BLaER1 treated with 17β-estradiol and CSF1 and Interleukin-3, amounts not matched to agents 10 nM and 100 nM (cell line): ENCODE measurements around the gene GTPBP4.
A peak's percentile ranks its signal among the peaks of the same experiment; 100 is the strongest.

ENCODE experiments used
- H3K27ac ChIP-seq, 11 experiments: shearing (Covaris generic); formaldehyde crosslinking; 2 replicates each; pipeline ENCODE4 v1.8.1; 2022
- H3K27me3 ChIP-seq, 11 experiments: shearing (Covaris generic); formaldehyde crosslinking; 2 replicates each; pipeline ENCODE4 v1.8.1; 2022
- H3K36me3 ChIP-seq, 11 experiments: shearing (Covaris generic); formaldehyde crosslinking; 2 replicates each; pipeline ENCODE4 v1.8.1; 2022
- H3K4me1 ChIP-seq, 10 experiments: shearing (Covaris generic); formaldehyde crosslinking; 2 replicates each; pipeline ENCODE4 v1.8.1; 2022
- H3K4me2 ChIP-seq, 11 experiments: shearing (Covaris generic); formaldehyde crosslinking; 2 replicates each; pipeline ENCODE4 v1.8.1; 2022
- H3K4me3 ChIP-seq, 10 experiments: shearing (Covaris generic); formaldehyde crosslinking; 2 replicates each; pipeline ENCODE4 v1.8.1; 2022
- H3K9ac ChIP-seq, 11 experiments: shearing (Covaris generic); formaldehyde crosslinking; 2 replicates each; pipeline ENCODE4 v1.8.1; 2022
- H3K9me3 ChIP-seq, 11 experiments: shearing (Covaris generic); formaldehyde crosslinking; replicated peaks in 1 of 11; 2 replicates each; pipeline ENCODE4 v1.8.1; 2022
- H4K20me1 ChIP-seq, 11 experiments: shearing (Covaris generic); formaldehyde crosslinking; 2 replicates each; pipeline ENCODE4 v1.8.1; 2022
- Cebpa-rat ChIP-seq, 11 experiments: shearing (Covaris generic); IDR thresholded peaks; 2 replicates each; pipeline ENCODE4 v1.8.1; 2022

GTPBP4 gene

DNA sequence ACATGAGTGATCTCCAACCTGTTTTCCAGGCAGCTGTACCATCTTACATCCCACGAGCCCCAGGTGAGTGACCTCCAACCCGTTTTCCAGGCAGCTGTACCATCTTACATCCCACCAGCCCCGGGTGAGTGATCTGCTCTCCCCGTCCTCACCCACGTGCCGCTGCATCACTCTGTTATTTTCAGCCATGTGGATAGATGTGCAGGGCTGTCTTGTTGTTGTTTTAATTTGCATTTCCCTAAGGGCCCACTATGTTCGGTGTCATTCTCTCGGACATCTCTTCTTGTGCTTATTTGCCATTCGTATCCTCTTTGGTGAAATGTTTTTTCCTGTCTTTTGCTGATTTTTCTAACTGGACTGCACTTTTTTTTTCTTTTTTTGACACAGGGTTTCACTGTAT lies 38.8 kb upstream of the GTPBP4 start:
- Histone ChIP-seq H3K27me3 (no peaks in the 10 kb centered on the region), H3K4me1 (peaks cover 4 to 17% (median 9%) of the 10 kb centered on the region in 10 experiments; a peak in 19 of 20 replicates), H3K9me3 (no peaks in the 10 kb centered on the region), H3K9ac (no peak overlapping the region), H4K20me1 (no peaks in the 10 kb centered on the region), H3K4me2 (peak overlapping the region in 1 of 11 experiments; percentile 21; a peak in 2 of 22 replicates), H3K4me3 (no peak overlapping the region), H3K36me3 (no peaks in the 10 kb centered on the region), H3K27ac (no peak overlapping the region)
- TF ChIP-seq Cebpa-rat (IDR thresholded peaks at IDR 0.05): no peak

DNA sequence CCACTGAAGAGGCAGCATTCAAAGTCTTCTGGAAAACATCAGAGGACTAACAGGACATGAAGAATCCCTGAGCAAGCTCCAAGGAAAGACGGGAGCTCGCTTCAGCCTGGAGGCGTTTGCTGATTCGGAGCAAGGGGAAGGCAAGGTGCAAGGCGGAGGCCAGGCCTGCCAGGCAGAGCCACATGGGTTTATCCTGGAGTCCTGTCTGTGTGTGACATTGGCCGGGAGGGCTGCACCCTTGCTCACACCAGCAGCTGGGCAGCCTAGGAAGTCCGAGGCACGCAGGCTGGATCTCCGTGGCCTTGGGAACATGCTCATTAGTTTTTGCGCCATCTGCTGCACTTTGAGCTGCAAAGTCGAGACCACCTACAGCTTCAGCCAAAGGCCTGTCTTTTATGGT lies 34.4 kb upstream of the GTPBP4 start:
- Histone ChIP-seq H3K4me3 (no peak overlapping the region), H3K27me3 (no peaks in the 10 kb centered on the region), H3K9ac (no peak overlapping the region), H4K20me1 (no peaks in the 10 kb centered on the region), H3K36me3 (no peaks in the 10 kb centered on the region), H3K4me2 (no peak overlapping the region), H3K9me3 (no peaks in the 10 kb centered on the region), H3K27ac (no peak overlapping the region), H3K4me1 (peaks cover 4 to 13% (median 8%) of the 10 kb centered on the region in 10 experiments; a peak in 16 of 20 replicates)
- no peak for TF ChIP-seq Cebpa-rat (IDR thresholded peaks at IDR 0.05)

DNA sequence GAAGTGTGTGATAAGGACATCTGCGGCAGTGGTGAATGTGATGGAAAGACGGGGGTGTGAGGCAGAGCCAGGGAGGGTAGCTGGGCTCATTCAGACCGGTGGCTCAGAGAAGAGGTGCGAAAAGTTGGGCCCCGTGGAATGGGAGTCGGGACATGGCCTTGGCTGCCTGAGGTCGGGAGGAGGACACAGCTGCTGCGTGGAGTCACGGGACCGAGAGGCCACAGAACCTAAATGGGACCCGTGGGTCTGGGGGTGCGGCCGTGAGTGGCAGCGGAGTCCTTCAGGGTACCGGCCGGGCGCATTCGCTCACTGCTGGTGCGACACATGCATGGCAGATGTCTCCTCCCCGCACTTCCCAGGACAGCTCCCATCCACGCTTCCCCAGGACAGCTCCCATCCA lies 33.8 kb upstream of the GTPBP4 start:
- Histone ChIP-seq H3K27me3 (no peaks in the 10 kb centered on the region), H3K9me3 (no peaks in the 10 kb centered on the region), H3K27ac (no peak overlapping the region), H3K36me3 (no peaks in the 10 kb centered on the region), H3K4me2 (no peak overlapping the region), H3K9ac (no peak overlapping the region), H4K20me1 (no peaks in the 10 kb centered on the region), H3K4me1 (peaks cover 4 to 13% (median 8%) of the 10 kb centered on the region in 10 experiments; a peak in 16 of 20 replicates), H3K4me3 (no peak overlapping the region)
- TF ChIP-seq Cebpa-rat (IDR thresholded peaks at IDR 0.05): no peak

DNA sequence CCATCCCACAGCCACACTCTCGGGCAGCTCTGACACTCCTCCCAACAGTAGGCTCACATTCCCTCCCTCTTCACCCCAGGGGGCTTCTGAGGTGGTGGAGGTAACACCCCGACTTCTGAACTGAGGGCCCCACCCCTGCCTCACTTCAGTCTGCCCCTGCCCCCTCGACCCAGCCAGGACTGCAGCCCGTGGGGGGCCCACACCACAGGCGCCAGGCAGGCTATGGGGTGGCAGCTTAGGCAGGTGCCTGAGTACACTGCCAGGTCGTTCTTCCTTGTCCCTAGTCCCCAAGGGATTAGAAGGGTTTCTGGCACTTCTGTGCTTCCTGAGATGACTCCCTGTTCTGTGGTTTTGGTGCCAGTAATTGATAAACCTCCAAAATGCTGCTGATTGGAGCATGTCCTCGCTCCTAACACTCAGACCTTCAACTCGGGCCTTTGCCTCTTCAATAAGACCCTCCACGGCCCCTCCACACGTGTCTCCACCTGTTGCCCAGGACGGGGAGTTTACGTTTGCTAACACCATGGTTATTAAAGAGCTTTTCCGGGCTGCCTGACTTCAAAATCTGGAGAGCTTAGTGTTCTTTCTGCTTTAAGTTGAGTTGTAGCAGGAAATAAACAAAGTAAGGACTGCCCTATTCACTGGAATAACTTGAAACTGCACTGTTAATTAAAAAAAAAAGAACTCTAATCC lies 33.0 kb upstream of the GTPBP4 start:
- H3K4me1 ChIP-seq: peaks cover 4 to 9% (median 8%) of the 10 kb centered on the region in 10 experiments; a peak in 16 of 20 replicates
- H3K36me3 ChIP-seq: no peaks in the 10 kb centered on the region
- no peaks in the 10 kb centered on the region for H4K20me1 ChIP-seq
- 0 out of 22 replicates have a peak overlapping the region, but pooled peaks of 1 of the 11 experiments have one; percentile 35 for H3K9ac ChIP-seq
- no peak overlapping the region for H3K4me3 ChIP-seq
- peak overlapping the region in 9 of 11 experiments; percentile 15 to 60 (median 39); a peak in 12 of 22 replicates for H3K4me2 ChIP-seq
- no peak overlapping the region for H3K27ac ChIP-seq
- no peak for TF ChIP-seq Cebpa-rat (IDR thresholded peaks at IDR 0.05)
- H3K9me3 ChIP-seq: no peaks in the 10 kb centered on the region
- no peaks in the 10 kb centered on the region for H3K27me3 ChIP-seq

DNA sequence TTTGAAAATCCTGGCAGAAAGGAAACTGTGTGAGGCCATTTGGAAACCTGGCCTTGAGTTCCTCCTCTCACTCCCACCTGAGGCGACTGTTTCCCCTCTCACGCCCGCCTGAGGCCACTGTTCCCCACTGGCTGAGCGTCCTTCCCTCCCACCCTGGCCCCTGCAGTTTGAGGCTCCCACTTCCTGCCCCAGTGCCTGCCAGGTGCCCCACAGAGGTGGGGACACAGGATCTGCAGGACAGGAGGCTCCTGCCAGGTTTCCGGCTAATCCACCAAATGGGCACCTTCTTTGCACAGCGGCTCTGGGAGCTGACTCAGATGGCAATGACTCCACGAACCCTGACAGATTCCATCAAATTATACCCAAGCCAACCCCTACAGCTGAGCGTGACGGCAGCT lies 32.4 kb upstream of the GTPBP4 start:
- Histone ChIP-seq H3K27ac (no peak overlapping the region), H3K4me1 (peaks cover 4 to 9% (median 8%) of the 10 kb centered on the region in 10 experiments; a peak in 16 of 20 replicates), H3K4me2 (peak overlapping the region in 1 of 11 experiments; percentile 37; a peak in 4 of 22 replicates)

DNA sequence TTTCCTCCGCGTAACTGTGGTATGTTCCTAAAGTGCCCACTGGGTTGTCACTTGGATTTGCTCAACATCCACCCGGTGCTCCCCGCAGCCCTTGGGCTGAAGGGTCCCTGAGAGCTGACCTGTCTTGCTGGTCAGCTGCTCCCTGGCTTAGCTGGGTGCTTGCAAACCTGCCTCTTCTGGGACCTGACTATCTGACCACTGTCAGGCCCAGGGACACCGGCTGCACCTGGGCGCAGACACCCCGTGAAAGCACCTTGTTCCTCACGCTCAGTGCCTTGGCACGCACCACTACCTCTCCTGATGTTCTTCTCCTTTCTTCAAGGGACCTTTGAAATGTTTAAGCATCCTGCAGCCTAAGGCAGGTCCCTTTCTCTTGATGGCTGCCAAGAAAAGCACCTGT lies 30.1 kb upstream of the GTPBP4 start:
- Histone ChIP-seq H3K4me3 (no peak overlapping the region), H3K27ac (no peak overlapping the region), H3K9me3 (no peaks in the 10 kb centered on the region), H3K36me3 (no peaks in the 10 kb centered on the region), H4K20me1 (no peaks in the 10 kb centered on the region), H3K9ac (no peak overlapping the region), H3K4me1 (peaks cover 4 to 9% (median 8%) of the 10 kb centered on the region in 10 experiments; a peak in 16 of 20 replicates), H3K4me2 (no peak overlapping the region), H3K27me3 (no peaks in the 10 kb centered on the region)
- TF ChIP-seq Cebpa-rat (IDR thresholded peaks at IDR 0.05): no peak

More for the DNA sequence above, 32.4 kb upstream of the GTPBP4 start:
- H4K20me1 ChIP-seq: no peaks in the 10 kb centered on the region
- no peak for TF ChIP-seq Cebpa-rat (IDR thresholded peaks at IDR 0.05)
- no peaks in the 10 kb centered on the region for H3K9me3 ChIP-seq
- H3K36me3 ChIP-seq: no peaks in the 10 kb centered on the region
- H3K27me3 ChIP-seq: no peaks in the 10 kb centered on the region
- H3K9ac ChIP-seq: 0 out of 22 replicates have a peak overlapping the region, but pooled peaks of 1 of the 11 experiments have one; percentile 35
- H3K4me3 ChIP-seq: no peak overlapping the region

DNA sequence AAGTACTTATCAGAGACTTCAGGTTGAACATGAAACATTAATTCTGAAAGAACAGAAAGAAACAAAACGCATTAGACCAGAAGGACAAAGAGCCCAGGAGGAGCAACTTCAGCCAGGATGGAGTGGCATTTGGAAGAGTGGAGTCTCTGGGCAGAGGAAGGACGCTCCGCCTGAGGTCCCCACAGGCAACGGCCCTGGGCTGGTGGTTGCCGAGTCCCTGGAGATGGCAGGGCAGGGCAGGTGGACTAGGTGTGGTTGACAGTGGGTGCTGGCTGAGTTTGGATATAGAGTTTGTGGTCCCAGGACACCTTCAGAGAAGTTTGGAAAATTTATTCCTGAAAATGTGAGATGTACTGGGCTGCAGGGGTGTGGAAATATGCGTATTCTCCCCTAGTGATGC lies 29.4 kb upstream of the GTPBP4 start:
- H3K36me3 ChIP-seq: no peaks in the 10 kb centered on the region
- H3K27ac ChIP-seq: no peak overlapping the region
- peaks cover 4 to 9% (median 8%) of the 10 kb centered on the region in 10 experiments; a peak in 16 of 20 replicates for H3K4me1 ChIP-seq
- H3K9me3 ChIP-seq: no peaks in the 10 kb centered on the region
- no peak for TF ChIP-seq Cebpa-rat (IDR thresholded peaks at IDR 0.05)
- H3K4me3 ChIP-seq: no peak overlapping the region
- H3K9ac ChIP-seq: no peak overlapping the region
- H4K20me1 ChIP-seq: no peaks in the 10 kb centered on the region
- H3K4me2 ChIP-seq: no peak overlapping the region
- no peaks in the 10 kb centered on the region for H3K27me3 ChIP-seq

DNA sequence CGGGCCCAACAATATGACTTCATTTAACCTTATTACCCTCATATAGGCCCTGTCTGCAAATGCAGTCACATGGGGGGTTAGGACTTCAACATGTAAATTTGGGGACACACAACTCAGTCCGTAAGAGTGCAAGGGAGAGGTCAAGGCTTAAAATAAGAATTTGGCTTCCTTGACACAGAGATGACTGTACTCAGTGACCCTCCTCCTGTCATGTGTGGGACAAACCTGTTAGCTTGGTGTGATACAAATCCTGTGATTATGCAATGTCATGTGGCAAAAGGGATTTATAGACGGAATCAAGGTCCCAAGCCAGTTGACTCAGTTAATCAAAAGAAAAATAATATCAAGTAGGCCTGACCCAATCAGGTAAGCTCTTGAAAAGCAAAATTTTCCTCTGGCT lies 25.9 kb upstream of the GTPBP4 start:
- no peaks in the 10 kb centered on the region for H3K4me1 ChIP-seq
- H3K27me3 ChIP-seq: no peaks in the 10 kb centered on the region
- no peak overlapping the region for H3K27ac ChIP-seq
- H3K4me3 ChIP-seq: no peak overlapping the region
- H3K36me3 ChIP-seq: no peaks in the 10 kb centered on the region
- no peaks in the 10 kb centered on the region for H3K9me3 ChIP-seq
- H4K20me1 ChIP-seq: no peaks in the 10 kb centered on the region
- no peak overlapping the region for H3K9ac ChIP-seq
- H3K4me2 ChIP-seq: no peak overlapping the region
- no peak for TF ChIP-seq Cebpa-rat (IDR thresholded peaks at IDR 0.05)

DNA sequence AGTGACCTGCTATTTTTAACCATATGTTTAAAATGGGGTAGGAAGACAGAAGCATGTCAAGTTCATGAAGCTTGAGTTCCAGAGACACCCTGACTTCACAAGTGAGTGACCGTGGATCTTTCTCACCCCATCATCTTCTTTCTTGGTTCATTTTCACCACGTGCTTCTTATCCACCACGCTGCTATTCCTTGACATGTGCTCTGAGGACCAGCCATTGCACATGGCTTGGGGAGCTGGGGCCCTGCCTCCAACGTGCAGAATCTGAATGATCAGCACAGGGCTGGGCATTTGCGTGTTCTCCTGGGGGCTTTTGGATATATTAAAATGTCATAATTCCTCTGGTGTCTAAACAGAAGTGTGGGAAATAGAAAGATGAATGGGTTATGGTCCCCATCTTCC lies 25.0 kb upstream of the GTPBP4 start:
- no peaks in the 10 kb centered on the region for H3K36me3 ChIP-seq
- no peak overlapping the region for H3K4me3 ChIP-seq
- no peak overlapping the region for H3K9ac ChIP-seq
- no peaks in the 10 kb centered on the region for H4K20me1 ChIP-seq
- H3K27ac ChIP-seq: no peak overlapping the region
- H3K9me3 ChIP-seq: no peaks in the 10 kb centered on the region
- TF ChIP-seq Cebpa-rat (IDR thresholded peaks at IDR 0.05): no peak
- H3K4me1 ChIP-seq: no peaks in the 10 kb centered on the region
- no peaks in the 10 kb centered on the region for H3K27me3 ChIP-seq
- no peak overlapping the region for H3K4me2 ChIP-seq

DNA sequence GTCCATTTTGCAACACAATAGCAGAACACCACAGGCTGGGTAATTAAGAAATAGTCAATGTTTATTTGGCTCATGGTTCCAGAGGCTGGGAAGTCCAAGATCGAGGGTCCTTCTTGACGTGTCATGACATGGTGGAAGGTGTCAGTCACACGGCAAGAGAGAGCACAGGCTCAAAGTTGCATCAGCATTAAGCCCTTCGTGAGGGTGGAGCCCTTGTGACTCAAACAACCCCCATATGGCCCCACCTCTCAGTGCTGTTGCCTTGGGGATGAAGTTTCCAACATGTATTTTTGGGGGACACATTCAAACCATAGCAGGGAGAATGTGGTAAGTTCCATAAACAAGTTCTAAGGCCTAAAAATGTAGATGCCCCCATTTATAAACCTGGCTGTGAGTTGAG lies 24.6 kb upstream of the GTPBP4 start:
- no peaks in the 10 kb centered on the region for H3K27me3 ChIP-seq
- peaks cover 0 to 3% (median 0%) of the 10 kb centered on the region in 10 experiments; a peak in 2 of 20 replicates for H3K4me1 ChIP-seq
- no peak overlapping the region for H3K4me3 ChIP-seq
- H3K36me3 ChIP-seq: no peaks in the 10 kb centered on the region
- no peak overlapping the region for H3K9ac ChIP-seq
- no peaks in the 10 kb centered on the region for H4K20me1 ChIP-seq
- no peaks in the 10 kb centered on the region for H3K9me3 ChIP-seq
- no peak overlapping the region for H3K4me2 ChIP-seq
- H3K27ac ChIP-seq: no peak overlapping the region
- TF ChIP-seq Cebpa-rat (IDR thresholded peaks at IDR 0.05): no peak
